Measurements from ENCODE around the gene SULT1E1.

DNA sequence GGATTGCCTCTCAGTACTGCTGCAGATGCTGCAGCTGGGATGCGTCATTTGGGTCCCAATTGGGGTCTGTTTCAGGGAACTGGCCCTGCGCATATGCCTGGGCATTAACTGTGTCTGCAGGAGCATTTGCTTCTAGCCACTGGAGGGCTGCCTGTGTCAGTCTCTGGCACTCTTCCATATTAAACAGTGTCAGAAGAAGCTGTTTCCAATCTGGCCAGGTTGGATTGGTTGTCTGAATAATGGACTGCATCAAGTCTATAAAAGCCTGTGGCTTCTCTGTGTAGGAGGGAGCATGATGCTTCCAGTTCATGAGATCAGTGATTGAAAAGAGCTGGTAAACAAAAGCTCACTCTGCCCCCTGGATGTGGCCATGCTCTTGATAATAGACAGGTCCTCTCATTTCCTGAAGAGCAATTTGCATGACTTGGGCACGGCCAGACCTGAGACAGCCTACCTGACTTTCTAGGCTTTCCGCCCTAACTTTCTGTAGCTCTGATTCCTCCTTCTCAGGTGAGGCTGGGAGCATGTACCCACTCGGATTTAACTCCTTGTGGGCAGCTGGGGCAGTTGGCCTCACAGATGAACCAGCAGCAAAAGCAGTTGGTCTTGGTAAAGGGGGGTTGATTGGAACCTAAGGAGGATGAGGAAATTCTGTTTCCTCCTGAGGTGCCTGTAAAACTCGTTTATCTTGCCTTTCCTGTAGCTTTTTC lies 29.2 kb downstream of the SULT1E1 start:
- TF ChIP-seq EP300 (IDR thresholded peaks at IDR 0.05; ENCODE audit: borderline replicate concordance in 1 of 2, low read depth in 2 of 2, low read length in 2 of 2) = no peak
- no peak for TF ChIP-seq GABPA (IDR thresholded peaks at IDR 0.05; ENCODE audit: borderline replicate concordance, insufficient read depth, low read length)
- TF ChIP-seq, protein P1, sequence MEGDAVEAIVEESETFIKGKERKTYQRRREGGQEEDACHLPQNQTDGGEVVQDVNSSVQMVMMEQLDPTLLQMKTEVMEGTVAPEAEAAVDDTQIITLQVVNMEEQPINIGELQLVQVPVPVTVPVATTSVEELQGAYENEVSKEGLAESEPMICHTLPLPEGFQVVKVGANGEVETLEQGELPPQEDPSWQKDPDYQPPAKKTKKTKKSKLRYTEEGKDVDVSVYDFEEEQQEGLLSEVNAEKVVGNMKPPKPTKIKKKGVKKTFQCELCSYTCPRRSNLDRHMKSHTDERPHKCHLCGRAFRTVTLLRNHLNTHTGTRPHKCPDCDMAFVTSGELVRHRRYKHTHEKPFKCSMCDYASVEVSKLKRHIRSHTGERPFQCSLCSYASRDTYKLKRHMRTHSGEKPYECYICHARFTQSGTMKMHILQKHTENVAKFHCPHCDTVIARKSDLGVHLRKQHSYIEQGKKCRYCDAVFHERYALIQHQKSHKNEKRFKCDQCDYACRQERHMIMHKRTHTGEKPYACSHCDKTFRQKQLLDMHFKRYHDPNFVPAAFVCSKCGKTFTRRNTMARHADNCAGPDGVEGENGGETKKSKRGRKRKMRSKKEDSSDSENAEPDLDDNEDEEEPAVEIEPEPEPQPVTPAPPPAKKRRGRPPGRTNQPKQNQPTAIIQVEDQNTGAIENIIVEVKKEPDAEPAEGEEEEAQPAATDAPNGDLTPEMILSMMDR (IDR thresholded peaks at IDR 0.05; ENCODE audit: control extremely low read depth in 1 of 3, insufficient read depth in 1 of 3, low read depth in 1 of 3, low read length in 3 of 3) = no peak
- TF ChIP-seq YY1 (IDR thresholded peaks at IDR 0.05; ENCODE audit: low read depth, low read length) = no peak
- no peak for TF ChIP-seq TBP (IDR thresholded peaks at IDR 0.05; ENCODE audit: low read depth, low read length)
- no peak for TF ChIP-seq CHD2 (IDR thresholded peaks at IDR 0.05; ENCODE audit: low read length)
- TF ChIP-seq SUZ12 (IDR thresholded peaks at IDR 0.05; ENCODE audit: low read length) = no peak
- TF ChIP-seq POLR2AphosphoS5 (IDR thresholded peaks at IDR 0.05; ENCODE audit: low read depth, low read length) = no peak
